Cerebellar cortex (tissue), 1 donor: ENCODE measurements around the gene PKLR.
"Not testable (repeated sequence)": the region's sequence is repeated elsewhere in the genome, so short reads cannot be mapped to it uniquely, and the experiment has no call there.

Source experiments
- DNase-seq: peaks from one replicate; pipeline ENCODE4 v3.0.0-alpha.2; 2015; ENCODE audit warnings: low spot score

PKLR gene

GRCh38 chr1:155255243-155256007 is 45.8 kb downstream of the PKLR start, which contains the start of gene ENTREP3:
Gene ENTREP3, minus strand, starts transcription at chr1:155255483. Its CDS starts 606 bp downstream, at chr1:155254877.
- peak; percentile 92 for DNase-seq

- DNase-seq, result no peak
These were observed 46.5 kb downstream of the PKLR start for GRCh38 chr1:155254714-155255242.

GRCh38 chr1:155254228-155254713 is 47.0 kb downstream of the PKLR start:
- no peak for DNase-seq

GRCh38 chr1:155253797-155254196 is 47.4 kb downstream of the PKLR start:
- peak; percentile 40 for DNase-seq

GRCh38 chr1:155253208-155253607 is 48.0 kb downstream of the PKLR start:
- peak; percentile 53 for DNase-seq

GRCh38 chr1:155251566-155251965 is 49.7 kb downstream of the PKLR start:
- DNase-seq, result no peak

- peak; percentile 97 for DNase-seq
These were observed 50.4 kb downstream of the PKLR start for GRCh38 chr1:155250633-155251449.

- DNase-seq, result no peak
These were observed 51.0 kb downstream of the PKLR start for GRCh38 chr1:155250246-155250632.

- no peak for DNase-seq
These were observed 53.3 kb downstream of the PKLR start for GRCh38 chr1:155247667-155248553.

GRCh38 chr1:155246796-155247195 is 54.4 kb downstream of the PKLR start:
- not testable (repeated sequence) for DNase-seq

GRCh38 chr1:155245163-155245524 is 56.1 kb downstream of the PKLR start:
- DNase-seq, result no peak

- DNase-seq, result peak; percentile 100
These were observed 56.7 kb downstream of the PKLR start for GRCh38 chr1:155244368-155245162.

- DNase-seq, result peak; percentile 41
These were observed 58.4 kb downstream of the PKLR start for GRCh38 chr1:155242805-155243358.

- no peak for DNase-seq
These were observed 59.4 kb downstream of the PKLR start for GRCh38 chr1:155241841-155242264.

GRCh38 chr1:155241069-155241679 is 60.1 kb downstream of the PKLR start:
- DNase-seq, result peak; percentile 93
